ENCODE data around the gene TPST2.
A peak's percentile ranks its signal among the peaks of the same experiment; 100 is the strongest.

Gene TPST2

GRCh38 chr22:26489447-26490036 is 100.4 kb downstream of the TPST2 start:
- DNase-seq: no peak

GRCh38 chr22:26487996-26488395 is 101.9 kb downstream of the TPST2 start:
- DNase-seq: no peak

- DNase-seq: no peak
These were observed 103.5 kb downstream of the TPST2 start for GRCh38 chr22:26486394-26486793.

- no peak for DNase-seq
These were observed 104.0 kb downstream of the TPST2 start for GRCh38 chr22:26485806-26486390.

- no peak for DNase-seq
These were observed 104.9 kb downstream of the TPST2 start for GRCh38 chr22:26485013-26485412.

- DNase-seq: no peak
These were observed 105.6 kb downstream of the TPST2 start for GRCh38 chr22:26484360-26484706.

- DNase-seq: peak; percentile 97
These were observed 106.2 kb downstream of the TPST2 start, which contains the start of the genes HPS4 and SRRD for GRCh38 chr22:26483439-26484359. Gene HPS4 (minus strand): TSS chr22:26483783. CDS start chr22:26481762, 2,021 bp downstream. Gene SRRD (plus strand): TSS chr22:26483877. CDS start chr22:26483891, 14 bp downstream.

GRCh38 chr22:26483043-26483438 is 106.9 kb downstream of the TPST2 start:
- no peak for DNase-seq

GRCh38 chr22:26482161-26482560 is 107.8 kb downstream of the TPST2 start:
- DNase-seq: no peak

GRCh38 chr22:26481694-26482093 is 108.2 kb downstream of the TPST2 start:
- DNase-seq: no peak

GRCh38 chr22:26481112-26481693 is 108.7 kb downstream of the TPST2 start:
- no peak for DNase-seq

GRCh38 chr22:26480611-26480932 is 109.4 kb downstream of the TPST2 start:
- DNase-seq: no peak

GRCh38 chr22:26479792-26480610 is 109.9 kb downstream of the TPST2 start:
- no peak for DNase-seq

GRCh38 chr22:26479043-26479791 is 110.7 kb downstream of the TPST2 start:
- no peak for DNase-seq

GRCh38 chr22:26477341-26477731 is 112.6 kb downstream of the TPST2 start:
- DNase-seq: no peak

GRCh38 chr22:26476705-26477340 is 113.1 kb downstream of the TPST2 start:
- no peak for DNase-seq

- DNase-seq: no peak
These were observed 115.2 kb downstream of the TPST2 start for GRCh38 chr22:26474682-26475081.

Measured in eye (tissue), 1 donor.